SK-N-SH treated with all-trans-retinoic acid at 6 μM for 48 hours (cell line): ENCODE measurements around the gene USP40.
"Not testable (repeated sequence)": the region's sequence is repeated elsewhere in the genome, so short reads cannot be mapped to it uniquely, and the experiment has no call there.

Experiments
- ARNTL ChIP-seq: fragments of 450-650 bp; formaldehyde crosslinking; IDR thresholded peaks from 2 replicates; pipeline ENCODE4 v1.5.0; 2020; ENCODE audit warnings: low read depth, mild to moderate bottlenecking, moderate library complexity, borderline replicate concordance
- CREB5 ChIP-seq: fragments of 250-450 bp; sonication (Bioruptor Pico); IDR thresholded peaks from 2 replicates; pipeline ENCODE4 v1.5.1; 2020; ENCODE audit warnings: low read depth, mild to moderate bottlenecking, moderate library complexity
- GLIS3 ChIP-seq: fragments of 250-450 bp; sonication (Bioruptor Pico); IDR thresholded peaks from 2 replicates; pipeline ENCODE4 v1.5.0; 2020; ENCODE audit warnings: mild to moderate bottlenecking, moderate library complexity
- OSR1 ChIP-seq: fragments of 250-450 bp; sonication (Bioruptor Pico); IDR thresholded peaks from 2 replicates; pipeline ENCODE4 v1.8.0; 2022; ENCODE audit warnings: moderate library complexity, mild to moderate bottlenecking, inconsistent platforms
- RARB ChIP-seq: fragments of 250-450 bp; sonication (Bioruptor Pico); IDR thresholded peaks from 2 replicates; pipeline ENCODE4 v1.8.0; 2021; ENCODE audit warnings: mild to moderate bottlenecking, moderate library complexity
- ZFP30 ChIP-seq: fragments of 450-650 bp; formaldehyde crosslinking; IDR thresholded peaks from 2 replicates; pipeline ENCODE4 v1.5.0; 2022; ENCODE audit warnings: mild to moderate bottlenecking, moderate library complexity

GRCh38 chr2:233577341-233577740, 10.8 kb upstream of the USP40 start:
- TF ChIP-seq RARB (CRISPR knock-in tag); OSR1 (CRISPR knock-in tag); CREB5; ARNTL (CRISPR knock-in tag); ZFP30; GLIS3 (CRISPR knock-in tag): not testable (repeated sequence)
